ENCODE measurements around the gene KIAA1217.

DNA sequence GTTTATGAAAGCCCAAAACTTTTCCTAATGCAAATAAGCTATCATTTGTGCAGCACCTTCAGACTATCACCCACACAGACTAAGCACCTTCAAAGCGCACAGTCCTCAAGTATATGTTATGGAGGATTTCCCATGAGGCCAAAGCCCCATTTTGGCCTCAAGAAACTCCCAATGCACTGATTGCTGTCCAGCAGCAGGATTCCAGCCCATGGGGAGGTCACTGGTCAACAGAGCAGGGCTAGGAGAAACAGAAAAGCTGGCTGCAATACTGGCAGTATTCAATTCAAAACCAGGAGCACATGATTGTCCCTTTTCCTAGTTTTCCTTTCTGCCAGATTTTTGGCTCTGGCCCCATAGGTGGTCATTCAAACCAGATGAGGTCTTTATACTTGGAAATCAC is 24.5 kb upstream of the KIAA1217 start:
- TF ChIP-seq, protein P1, sequence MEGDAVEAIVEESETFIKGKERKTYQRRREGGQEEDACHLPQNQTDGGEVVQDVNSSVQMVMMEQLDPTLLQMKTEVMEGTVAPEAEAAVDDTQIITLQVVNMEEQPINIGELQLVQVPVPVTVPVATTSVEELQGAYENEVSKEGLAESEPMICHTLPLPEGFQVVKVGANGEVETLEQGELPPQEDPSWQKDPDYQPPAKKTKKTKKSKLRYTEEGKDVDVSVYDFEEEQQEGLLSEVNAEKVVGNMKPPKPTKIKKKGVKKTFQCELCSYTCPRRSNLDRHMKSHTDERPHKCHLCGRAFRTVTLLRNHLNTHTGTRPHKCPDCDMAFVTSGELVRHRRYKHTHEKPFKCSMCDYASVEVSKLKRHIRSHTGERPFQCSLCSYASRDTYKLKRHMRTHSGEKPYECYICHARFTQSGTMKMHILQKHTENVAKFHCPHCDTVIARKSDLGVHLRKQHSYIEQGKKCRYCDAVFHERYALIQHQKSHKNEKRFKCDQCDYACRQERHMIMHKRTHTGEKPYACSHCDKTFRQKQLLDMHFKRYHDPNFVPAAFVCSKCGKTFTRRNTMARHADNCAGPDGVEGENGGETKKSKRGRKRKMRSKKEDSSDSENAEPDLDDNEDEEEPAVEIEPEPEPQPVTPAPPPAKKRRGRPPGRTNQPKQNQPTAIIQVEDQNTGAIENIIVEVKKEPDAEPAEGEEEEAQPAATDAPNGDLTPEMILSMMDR (IDR thresholded peaks at IDR 0.05): no peak
- TF ChIP-seq POLR2A (IDR thresholded peaks at IDR 0.05): no peak
